PC-3 (cell line): Measurements from ENCODE around the gene TBC1D8. TPM values are rescaled to one million over a fixed set of nuclear protein-coding genes. Genes with fewer than 3 reads are reported as not detected.
A peak's percentile ranks its signal among the peaks of the same experiment; 100 is the strongest.

Source experiments
- ATAC-seq: fragments of 200-7000 bp; cut with Tn5 transposase; 2 replicates; pipeline ENCODE4 v1.9.1; 2020; ENCODE audit warnings: mild to moderate bottlenecking, moderate library complexity
- BruUV-seq: library from RNA; stranded (reverse); fragments of 400-500 nt; replicated peaks from 2 replicates; lab custom pipeline; 2021; lab: Mats Ljungman, UMichigan
- CTCF ChIA-PET: fragments of 300-600 bp; sonication (Branson Sonifier 250); formaldehyde crosslinking; loops from one replicate; lab custom pipeline; 2022; ENCODE audit warnings: antibody characterized with exemption; lab: Charles Lee
- POLR2A ChIA-PET: fragments of 300-600 bp; sonication (Branson Sonifier 250); formaldehyde crosslinking; loops from one replicate; lab custom pipeline; 2022; ENCODE audit warnings: antibody characterized with exemption; ENCODE audit not compliant: unreplicated experiment; lab: Charles Lee
- DNase-seq: peaks from one replicate; pipeline ENCODE4 v3.0.0-alpha.2; 2015
- H2AFZ ChIP-seq: fragments of 300-600 bp; sonication (generic); 2 replicates; pipeline ENCODE4 v1.6.0; 2016; ENCODE audit warnings: antibody characterized with exemption, low read length
- H3F3A ChIP-seq: fragments of 300-600 bp; sonication (generic); one replicate; pipeline ENCODE4 v1.6.0; 2017; ENCODE audit warnings: antibody characterized with exemption, low read length, control low read depth, mild to moderate bottlenecking; ENCODE audit not compliant: unreplicated experiment
- H3K27ac ChIP-seq: fragments of 300-600 bp; sonication (generic); 2 replicates; pipeline ENCODE4 v1.5.1; 2016; ENCODE audit warnings: mild to moderate bottlenecking, low read length
- H3K27me3 ChIP-seq: fragments of 300-600 bp; sonication (generic); 2 replicates; pipeline ENCODE4 v1.6.1; 2016; ENCODE audit warnings: low read length, mixed read lengths
- H3K36me3 ChIP-seq: fragments of 300-600 bp; sonication (generic); 2 replicates; pipeline ENCODE4 v1.6.1; 2016; ENCODE audit warnings: low read depth, mixed run types, low read length, mixed read lengths
- H3K4me1 ChIP-seq: fragments of 300-600 bp; sonication (generic); 2 replicates; pipeline ENCODE4 v1.5.1; 2016; ENCODE audit warnings: low read length; ENCODE audit not compliant: insufficient read depth
- H3K4me2 ChIP-seq: fragments of 300-600 bp; sonication (generic); 2 replicates; pipeline ENCODE4 v1.6.0; 2016; ENCODE audit warnings: low read length
- H3K4me3 ChIP-seq: fragments of 300-600 bp; sonication (generic); 2 replicates; pipeline ENCODE4 v1.5.1; 2016; ENCODE audit warnings: mild to moderate bottlenecking, low read length, mixed read lengths
- H3K79me2 ChIP-seq: fragments of 300-600 bp; sonication (generic); 2 replicates; pipeline ENCODE4 v1.6.1; 2017; ENCODE audit warnings: low read length, mixed read lengths
- H3K9ac ChIP-seq: fragments of 300-600 bp; sonication (generic); 2 replicates; pipeline ENCODE4 v1.6.0; 2016; ENCODE audit warnings: mild to moderate bottlenecking, low read length
- H3K9me2 ChIP-seq: fragments of 300-600 bp; sonication (generic); replicated peaks from 2 replicates; pipeline ENCODE4 v1.6.1; 2016; ENCODE audit warnings: mixed run types, low read length, mixed read lengths
- H3K9me3 ChIP-seq: fragments of 300-600 bp; sonication (generic); 2 replicates; pipeline ENCODE4 v1.6.1; 2016; ENCODE audit warnings: low read length, mixed read lengths
- H4K20me1 ChIP-seq: fragments of 300-600 bp; sonication (generic); 2 replicates; pipeline ENCODE4 v1.6.1; 2016; ENCODE audit warnings: low read length, mixed read lengths
- EZH2 ChIP-seq: fragments of 300-600 bp; sonication (generic); IDR thresholded peaks from one replicate; pipeline ENCODE4 v1.6.1; 2017; ENCODE audit warnings: antibody characterized with exemption, mild to moderate bottlenecking, low read length; ENCODE audit not compliant: unreplicated experiment
- EZH2phosphoT487 ChIP-seq: fragments of 300-600 bp; sonication (generic); IDR thresholded peaks from 2 replicates; pipeline ENCODE4 v1.6.1; 2018; ENCODE audit warnings: mild to moderate bottlenecking, antibody characterized with exemption, low read length, borderline replicate concordance
- intact Hi-C: fragments of 100-400 bp; cut with micrococcal nuclease; formaldehyde crosslinking; loops from 2 replicates; pipeline ENCODE4 v1.9.0; 2023
- total RNA-seq: library from RNA; depleted of rRNA; stranded (reverse); fragments of >200 nt; gene quantifications from 2 replicates; pipeline ENCODE4 v1.2.3, GENCODE V29; 2014
- TF ChIP-seq, protein P1 (sequence below): fragments of 300-600 bp; sonication (generic); conservative IDR thresholded peaks from 2 replicates; pipeline ENCODE4 v1.5.1; 2017; ENCODE audit warnings: antibody characterized with exemption, low read depth, mild to moderate bottlenecking, low read length

TBC1D8 gene
- total RNA-seq, 1 experiment from 2014 or later: 39.7 TPM

- Histone ChIP-seq H2AFZ (no peak overlapping the region), H3K9me3 (no peaks in the 10 kb centered on the region), H3K27ac (0 out of 2 replicates have a peak overlapping the region, but pooled peaks have one; percentile 5), H3K9me2 (no peaks in the 10 kb centered on the region), H3K27me3 (no peaks in the 10 kb centered on the region), H3K4me1 (peaks cover 66% of the 10 kb centered on the region), H3F3A (peaks cover 5% of the 10 kb centered on the region), H3K4me3 (peak overlapping the region; percentile 7; the same call in 1 of the 2 replicates), H3K79me2 (peaks cover 100% of the 10 kb centered on the region), H3K36me3 (peaks cover 13% of the 10 kb centered on the region; the same call in 1 of the 2 replicates), H3K9ac (no peak overlapping the region), H3K4me2 (peak overlapping the region; percentile 44), H4K20me1 (peaks cover 94% of the 10 kb centered on the region)
- TF ChIP-seq, protein P1, sequence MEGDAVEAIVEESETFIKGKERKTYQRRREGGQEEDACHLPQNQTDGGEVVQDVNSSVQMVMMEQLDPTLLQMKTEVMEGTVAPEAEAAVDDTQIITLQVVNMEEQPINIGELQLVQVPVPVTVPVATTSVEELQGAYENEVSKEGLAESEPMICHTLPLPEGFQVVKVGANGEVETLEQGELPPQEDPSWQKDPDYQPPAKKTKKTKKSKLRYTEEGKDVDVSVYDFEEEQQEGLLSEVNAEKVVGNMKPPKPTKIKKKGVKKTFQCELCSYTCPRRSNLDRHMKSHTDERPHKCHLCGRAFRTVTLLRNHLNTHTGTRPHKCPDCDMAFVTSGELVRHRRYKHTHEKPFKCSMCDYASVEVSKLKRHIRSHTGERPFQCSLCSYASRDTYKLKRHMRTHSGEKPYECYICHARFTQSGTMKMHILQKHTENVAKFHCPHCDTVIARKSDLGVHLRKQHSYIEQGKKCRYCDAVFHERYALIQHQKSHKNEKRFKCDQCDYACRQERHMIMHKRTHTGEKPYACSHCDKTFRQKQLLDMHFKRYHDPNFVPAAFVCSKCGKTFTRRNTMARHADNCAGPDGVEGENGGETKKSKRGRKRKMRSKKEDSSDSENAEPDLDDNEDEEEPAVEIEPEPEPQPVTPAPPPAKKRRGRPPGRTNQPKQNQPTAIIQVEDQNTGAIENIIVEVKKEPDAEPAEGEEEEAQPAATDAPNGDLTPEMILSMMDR: no peak
- no peak for TF ChIP-seq EZH2phosphoT487
- ATAC-seq (peak; percentile 45), DNase-seq (peak; percentile 72)
- intact Hi-C loops: loop anchor here (5.0 kb wide), 1 partner anchor 33 kb away; no protein-coding TSS in a partner anchor
- ChIA-PET CTCF (no interaction called here), POLR2A (interaction anchor here (0.6 kb wide), 1 partner anchor 113 kb away, joined by 7 read pairs; no protein-coding TSS in a partner anchor)
- BruUV-seq: no TSS peak
These were observed 5.8 kb downstream of the TBC1D8 start for GRCh38 chr2:101145406-101145805.

GRCh38 chr2:101142163-101142562 is 9.0 kb downstream of the TBC1D8 start:
- no peak overlapping the region for H2AFZ ChIP-seq
- H3K36me3 ChIP-seq: peaks cover 9% of the 10 kb centered on the region; the same call in 1 of the 2 replicates
- DNase-seq (no peak), ATAC-seq (no peak)
- ChIA-PET POLR2A (no interaction called here), CTCF (no interaction called here)
- H3K9ac ChIP-seq: no peak overlapping the region
- peak overlapping the region; percentile 68 for H3K27ac ChIP-seq
- no peaks in the 10 kb centered on the region for H3K9me2 ChIP-seq
- H3K4me1 ChIP-seq: peaks cover 52% of the 10 kb centered on the region
- peak overlapping the region; percentile 67 for H3K4me2 ChIP-seq
- intact Hi-C loops: no loop called here
- no peak for TF ChIP-seq EZH2phosphoT487
- no peak for TF ChIP-seq EZH2
- TF ChIP-seq, protein P1: no peak
- peaks cover 5% of the 10 kb centered on the region for H3F3A ChIP-seq
- H4K20me1 ChIP-seq: peaks cover 91% of the 10 kb centered on the region
- 0 out of 2 replicates have a peak overlapping the region, but pooled peaks have one; percentile 3 for H3K4me3 ChIP-seq
- BruUV-seq: no TSS peak
- peaks cover 100% of the 10 kb centered on the region for H3K79me2 ChIP-seq
- no peaks in the 10 kb centered on the region for H3K27me3 ChIP-seq
- H3K9me3 ChIP-seq: no peaks in the 10 kb centered on the region

DNA sequence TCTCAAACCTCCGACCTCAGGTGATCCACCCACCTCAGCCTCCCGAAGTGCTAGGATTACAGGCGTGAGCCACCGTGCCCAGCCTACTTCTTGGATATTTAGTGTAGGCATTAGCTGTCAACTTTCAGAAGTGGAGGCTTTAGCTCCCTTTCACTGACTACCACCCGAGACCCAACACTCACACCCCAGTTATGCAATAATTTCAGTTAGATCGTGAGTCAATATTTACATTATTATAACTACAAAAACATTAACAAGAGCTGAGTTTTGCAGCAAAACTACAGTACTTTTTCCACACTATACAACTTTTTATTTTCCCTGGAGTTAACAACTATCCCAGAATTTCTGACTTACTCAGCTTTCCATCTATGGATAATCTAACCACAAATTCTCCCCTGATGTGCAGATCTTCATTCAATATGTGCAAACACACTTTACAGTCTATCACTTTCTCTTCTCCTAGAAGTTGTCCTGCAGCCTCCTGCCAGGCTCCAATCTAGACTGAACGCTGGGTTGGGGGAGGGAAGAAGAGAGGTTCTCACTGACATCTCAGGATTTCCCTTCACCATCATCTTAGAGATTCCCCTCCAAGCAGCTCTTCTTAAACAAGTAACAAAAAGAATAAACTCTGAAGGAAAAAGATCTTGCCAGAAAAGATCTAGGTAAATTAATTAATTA is 10.1 kb downstream of the TBC1D8 start:
- Histone ChIP-seq H3K4me1 (peaks cover 46% of the 10 kb centered on the region), H3K4me3 (peak overlapping the region; percentile 37), H3K9me3 (no peaks in the 10 kb centered on the region), H4K20me1 (peaks cover 85% of the 10 kb centered on the region), H3K79me2 (peaks cover 100% of the 10 kb centered on the region), H2AFZ (no peak overlapping the region), H3K36me3 (peaks cover 2% of the 10 kb centered on the region; the same call in 1 of the 2 replicates), H3K27me3 (no peaks in the 10 kb centered on the region), H3K9me2 (no peaks in the 10 kb centered on the region), H3F3A (peaks cover 5% of the 10 kb centered on the region), H3K9ac (peak overlapping the region; percentile 24), H3K27ac (peak overlapping the region; percentile 68), H3K4me2 (peak overlapping the region; percentile 67)
- intact Hi-C loops: no loop called here
- TF ChIP-seq EZH2 (no peak), EZH2phosphoT487 (no peak)
- TF ChIP-seq, protein P1: no peak
- no TSS peak for BruUV-seq
- POLR2A ChIA-PET: interaction anchor here (0.6 to 1.0 kb wide), 5 partner anchors 16 to 77 kb away, joined by 3 to 8 read pairs (median 4); no protein-coding TSS in a partner anchor
- peak; percentile 70 for DNase-seq
- CTCF ChIA-PET: no interaction called here
- peak; percentile 52 for ATAC-seq
